Choroid plexus epithelial cell (primary cell): Measurements from ENCODE around the gene SHH.
A peak's percentile ranks its signal among the peaks of the same experiment; 100 is the strongest.

Experiments used
- DNase-seq: peaks from one replicate; pipeline ENCODE4 v3.0.0-alpha.2; 2010; ENCODE audit warnings: low read depth
- H3K4me3 ChIP-seq: 2 replicates; pipeline ENCODE4 v1.5.1; 2011; ENCODE audit warnings: low read depth, mild to moderate bottlenecking, control low read depth, low read length, moderate library complexity
- TF ChIP-seq, protein P1 (sequence below): conservative IDR thresholded peaks from 2 replicates; pipeline ENCODE4 v1.5.1; 2011; ENCODE audit warnings: low read depth, mild to moderate bottlenecking, control low read depth, inconsistent platforms, low read length, moderate library complexity

The SHH gene

GRCh38 chr7:155811895-155812761, at the start of gene SHH:
Gene SHH (minus strand): TSS chr7:155812463. CDS start chr7:155812122, 341 bp downstream.
- H3K4me3 ChIP-seq = peak within 1 kb of the TSS; percentile 46
- peak; percentile 49 for DNase-seq
- TF ChIP-seq, protein P1, sequence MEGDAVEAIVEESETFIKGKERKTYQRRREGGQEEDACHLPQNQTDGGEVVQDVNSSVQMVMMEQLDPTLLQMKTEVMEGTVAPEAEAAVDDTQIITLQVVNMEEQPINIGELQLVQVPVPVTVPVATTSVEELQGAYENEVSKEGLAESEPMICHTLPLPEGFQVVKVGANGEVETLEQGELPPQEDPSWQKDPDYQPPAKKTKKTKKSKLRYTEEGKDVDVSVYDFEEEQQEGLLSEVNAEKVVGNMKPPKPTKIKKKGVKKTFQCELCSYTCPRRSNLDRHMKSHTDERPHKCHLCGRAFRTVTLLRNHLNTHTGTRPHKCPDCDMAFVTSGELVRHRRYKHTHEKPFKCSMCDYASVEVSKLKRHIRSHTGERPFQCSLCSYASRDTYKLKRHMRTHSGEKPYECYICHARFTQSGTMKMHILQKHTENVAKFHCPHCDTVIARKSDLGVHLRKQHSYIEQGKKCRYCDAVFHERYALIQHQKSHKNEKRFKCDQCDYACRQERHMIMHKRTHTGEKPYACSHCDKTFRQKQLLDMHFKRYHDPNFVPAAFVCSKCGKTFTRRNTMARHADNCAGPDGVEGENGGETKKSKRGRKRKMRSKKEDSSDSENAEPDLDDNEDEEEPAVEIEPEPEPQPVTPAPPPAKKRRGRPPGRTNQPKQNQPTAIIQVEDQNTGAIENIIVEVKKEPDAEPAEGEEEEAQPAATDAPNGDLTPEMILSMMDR = no peak

- H3K4me3 ChIP-seq = no peak overlapping the region
- TF ChIP-seq, protein P1 = no peak
- no peak for DNase-seq
Observed at GRCh38 chr7:155861480-155861868, 49.2 kb upstream of the SHH start.

GRCh38 chr7:155860840-155861479, 48.7 kb upstream of the SHH start:
- H3K4me3 ChIP-seq = no peak overlapping the region
- DNase-seq = peak; percentile 81
- TF ChIP-seq, protein P1 = no peak

GRCh38 chr7:155860461-155860839, 48.2 kb upstream of the SHH start:
- H3K4me3 ChIP-seq = no peak overlapping the region
- TF ChIP-seq, protein P1 = no peak
- no peak for DNase-seq

- TF ChIP-seq, protein P1 = no peak
- H3K4me3 ChIP-seq = no peak overlapping the region
- no peak for DNase-seq
Observed at GRCh38 chr7:155858521-155859061, 46.3 kb upstream of the SHH start.

- DNase-seq = no peak
- H3K4me3 ChIP-seq = no peak overlapping the region
- TF ChIP-seq, protein P1 = no peak
Observed at GRCh38 chr7:155857141-155857540, 44.9 kb upstream of the SHH start.
